NCI-H510A treated with DMSO at 0.1 percent for 48 hours (cell line): Measurements from ENCODE around the gene PTCSC3.
A peak's percentile ranks its signal among the peaks of the same experiment; 100 is the strongest.
"Not testable (repeated sequence)": the region's sequence is repeated elsewhere in the genome, so short reads cannot be mapped to it uniquely, and the experiment has no call there.

Experiments
- DNase-seq: peaks from one replicate; lab custom pipeline; 2025; lab: John Stamatoyannopoulos, UW

The PTCSC3 gene

DNA sequence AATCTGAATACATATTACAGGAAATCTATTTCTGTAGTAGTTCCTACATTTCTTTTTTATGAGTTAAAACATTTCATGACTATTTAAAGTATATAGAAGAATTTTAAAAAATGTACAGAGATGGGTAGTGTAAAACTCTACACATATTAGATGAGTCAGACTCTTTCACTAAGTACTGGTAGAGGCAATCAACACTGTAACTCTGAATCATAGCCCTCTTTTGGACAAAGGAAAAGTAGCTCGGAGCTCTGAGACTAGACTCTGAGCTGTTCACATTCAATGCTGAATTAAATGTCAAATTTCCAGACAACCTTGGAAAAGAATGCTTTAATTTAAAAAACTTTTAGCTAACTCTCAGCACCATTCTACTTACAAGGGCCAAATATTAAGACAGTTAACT is 3.4 kb downstream of the PTCSC3 start:
- DNase-seq = no peak

DNA sequence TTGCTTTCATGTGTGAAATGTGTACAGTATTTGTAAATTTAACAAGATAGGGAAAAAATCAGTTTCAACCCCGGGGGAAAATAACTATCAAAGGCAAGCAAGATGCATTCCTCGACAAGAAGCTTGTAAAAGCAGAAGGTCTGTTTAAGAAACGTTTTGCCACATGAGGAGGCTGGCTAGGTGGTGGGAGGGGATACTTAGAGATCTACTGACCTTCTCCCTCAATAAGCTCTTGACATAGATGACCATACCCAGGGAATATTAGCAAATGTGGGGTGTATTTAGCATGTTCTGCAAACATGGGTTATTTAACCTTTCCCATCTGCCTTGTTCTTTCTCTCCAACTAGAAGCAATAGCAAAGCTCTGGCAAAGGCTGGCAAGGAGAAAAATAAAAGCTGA is 4.9 kb downstream of the PTCSC3 start:
- DNase-seq = no peak

GRCh38 chr14:36167431-36167830 is 9.1 kb downstream of the PTCSC3 start:
- no peak for DNase-seq

GRCh38 chr14:36163451-36163850 is 13.1 kb downstream of the PTCSC3 start:
- no peak for DNase-seq

DNA sequence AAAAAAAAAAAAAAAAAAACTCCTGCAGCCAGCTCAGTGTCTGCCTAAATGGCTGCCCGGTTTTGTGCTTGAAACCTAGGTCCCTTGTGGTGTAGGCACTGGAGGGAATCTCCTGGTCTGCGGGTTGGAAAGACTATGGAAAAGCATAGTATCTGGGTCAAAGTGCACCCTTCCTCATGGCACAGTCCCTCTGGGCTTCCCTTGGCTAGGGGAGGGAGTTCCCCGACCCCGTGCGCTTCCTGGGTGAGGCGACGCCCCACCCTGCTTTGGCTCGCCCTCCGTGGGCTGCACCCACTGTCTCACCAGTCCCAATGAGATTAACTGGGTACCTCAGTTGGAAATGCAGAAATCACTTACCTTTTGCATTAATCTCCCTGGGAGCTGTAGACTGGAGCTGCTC is 14.3 kb downstream of the PTCSC3 start:
- no peak for DNase-seq

- DNase-seq = no peak
Measured at GRCh38 chr14:36161776-36162175, 14.7 kb downstream of the PTCSC3 start.

GRCh38 chr14:36151335-36151734 is 25.2 kb downstream of the PTCSC3 start:
- no peak for DNase-seq

DNA sequence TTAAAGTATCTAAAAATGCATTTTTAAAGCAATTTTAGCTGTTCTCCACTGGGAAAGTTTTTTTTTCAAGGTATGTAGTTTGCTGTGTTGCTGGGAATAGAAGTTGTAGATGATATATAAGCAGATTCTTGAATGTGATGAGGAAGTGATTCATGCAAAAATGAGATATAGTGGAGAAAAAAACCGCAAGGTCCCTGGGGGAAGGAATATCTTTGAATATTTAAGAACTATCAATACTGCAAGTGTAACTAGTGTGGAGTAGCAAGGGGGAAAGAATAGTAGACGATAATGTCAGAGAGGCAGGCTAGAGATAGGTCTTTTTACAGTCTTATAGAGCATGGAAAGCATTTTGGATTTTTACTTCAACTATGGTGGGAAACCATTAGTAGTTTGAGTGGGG is 42.5 kb downstream of the PTCSC3 start:
- no peak for DNase-seq

DNA sequence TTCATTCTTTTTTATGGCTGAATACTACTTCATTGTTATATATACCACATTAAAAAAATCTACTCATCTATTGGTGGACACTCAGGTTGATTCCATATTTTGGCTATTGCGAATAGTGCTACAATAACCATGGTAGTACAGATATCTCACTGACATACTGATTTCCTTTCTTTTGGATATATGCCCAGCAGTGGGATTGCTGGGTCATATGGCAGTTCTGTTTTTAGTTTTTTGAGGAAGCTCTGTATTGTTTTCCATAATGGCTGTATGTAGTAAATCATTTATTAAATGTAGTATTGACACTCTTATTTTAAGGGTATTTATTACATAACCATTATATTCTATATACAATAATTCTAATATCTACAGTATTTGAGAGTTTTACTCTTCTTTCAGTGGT is 43.7 kb downstream of the PTCSC3 start:
- DNase-seq = no peak

DNA sequence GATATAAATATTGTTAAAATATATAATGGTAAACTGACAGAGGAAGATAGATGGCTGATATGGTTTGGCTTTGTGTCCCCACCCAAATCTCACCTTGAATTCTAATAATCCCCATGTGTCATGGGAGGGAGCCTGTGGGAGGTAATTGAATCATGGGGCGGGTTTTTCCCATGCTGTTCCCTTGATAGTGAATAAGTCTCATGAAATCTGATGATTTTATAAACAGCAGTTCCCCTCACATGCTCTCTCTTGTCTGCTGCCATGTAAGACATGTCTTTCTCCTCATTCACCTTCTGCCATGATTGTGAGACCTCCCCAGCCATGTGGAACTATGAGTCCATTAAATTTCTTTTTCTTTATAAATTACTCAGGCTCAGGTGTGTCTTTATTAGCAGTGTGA is 46.3 kb downstream of the PTCSC3 start:
- no peak for DNase-seq

- no peak for DNase-seq
Measured at GRCh38 chr14:36129181-36129580, 47.3 kb downstream of the PTCSC3 start.

GRCh38 chr14:36113341-36113740 is 63.2 kb downstream of the PTCSC3 start:
- peak; percentile 78 for DNase-seq

DNA sequence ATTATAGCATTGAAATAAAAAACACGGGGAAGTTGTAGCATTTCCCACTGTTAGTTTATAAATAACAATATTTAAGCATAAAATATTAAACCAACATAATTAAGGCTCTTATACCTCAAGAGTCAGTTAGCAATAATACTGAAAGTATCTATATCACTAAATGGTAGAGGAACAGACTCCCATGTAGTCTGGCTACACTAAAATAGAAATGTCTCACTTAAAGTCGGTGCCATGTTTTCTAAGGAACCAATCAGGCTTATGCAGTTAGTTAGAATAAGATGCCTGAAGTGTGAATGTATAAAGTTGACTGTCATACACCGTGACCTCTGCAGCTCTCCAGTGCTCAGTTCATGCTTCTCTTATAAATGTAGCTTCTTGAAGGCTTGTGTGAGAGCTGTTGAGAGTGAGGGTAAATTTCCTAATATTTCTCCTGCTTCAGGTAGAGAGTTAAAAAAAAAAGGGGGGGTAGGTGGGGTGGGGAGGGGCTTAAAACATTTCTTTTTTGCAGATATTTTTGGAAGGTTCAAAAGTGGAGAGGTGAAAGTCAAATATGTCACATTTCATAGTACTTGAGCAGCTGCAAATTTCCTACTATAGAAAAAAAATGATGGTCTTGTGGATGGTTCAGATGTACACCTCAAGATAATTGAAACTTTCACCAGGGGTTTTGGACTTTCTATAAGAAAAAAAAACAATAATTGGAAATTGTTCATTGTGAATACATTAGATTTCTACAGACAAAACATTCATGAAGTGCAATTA is 64.5 kb downstream of the PTCSC3 start:
- DNase-seq = no peak

DNA sequence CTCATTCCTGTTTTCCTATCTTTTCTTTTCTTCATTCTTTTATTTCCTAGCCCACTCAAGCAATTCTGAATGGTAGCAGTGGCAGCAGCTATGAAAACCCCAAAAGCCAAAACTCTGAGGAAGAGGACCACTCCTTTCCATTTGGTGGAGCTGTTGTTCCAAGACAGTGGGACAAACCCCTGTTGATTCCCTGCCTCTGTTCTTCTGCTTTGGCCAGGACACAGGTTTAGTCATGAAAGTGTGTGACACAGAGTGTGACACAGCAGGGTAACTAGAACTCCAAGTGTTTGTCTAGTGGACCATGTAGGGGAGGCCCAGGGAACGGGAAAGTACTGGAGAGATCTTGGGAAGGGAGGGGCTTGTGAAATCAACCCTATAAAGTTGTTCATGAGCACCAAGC is 71.1 kb downstream of the PTCSC3 start:
- peak; percentile 92 for DNase-seq

GRCh38 chr14:36104258-36104657 is 72.3 kb downstream of the PTCSC3 start:
- not testable (repeated sequence) for DNase-seq

DNA sequence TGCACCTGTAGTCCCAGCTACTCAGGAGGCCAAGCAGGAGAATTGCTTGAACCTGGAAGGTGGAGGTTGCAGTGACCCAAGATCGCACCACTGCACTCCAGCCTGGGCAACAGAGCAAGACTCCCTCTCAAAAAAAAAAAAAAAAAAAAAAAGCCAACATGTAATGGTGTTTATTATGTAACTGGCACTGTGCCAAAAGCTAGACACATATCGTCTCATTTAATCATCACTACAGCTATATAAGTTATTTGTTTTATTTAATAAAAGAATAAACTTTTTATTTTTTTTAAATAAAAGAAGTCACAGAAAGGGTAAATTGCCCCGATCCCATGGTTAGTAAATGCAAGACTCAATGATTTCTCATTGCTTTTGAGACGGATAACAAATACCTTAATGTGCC is 76.9 kb downstream of the PTCSC3 start:
- no peak for DNase-seq

DNA sequence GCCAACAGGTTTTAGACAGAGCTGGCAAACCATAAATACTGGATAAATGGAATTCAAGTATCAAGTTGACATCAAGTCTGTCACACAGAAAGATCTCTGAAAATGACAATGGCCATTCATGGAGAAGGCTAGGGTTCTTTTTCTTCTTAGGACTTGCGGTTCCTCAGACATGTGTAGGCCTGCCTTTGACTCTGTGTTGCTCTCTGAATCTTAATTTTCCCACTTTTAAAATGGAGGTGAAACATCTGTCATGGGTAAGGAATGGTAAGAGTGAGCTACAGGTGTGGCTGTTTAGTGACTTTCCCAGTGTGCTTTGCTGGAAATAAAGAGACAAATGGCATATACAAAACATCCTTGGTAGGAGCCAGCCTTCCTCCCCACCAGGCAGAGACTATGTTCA is 79.2 kb downstream of the PTCSC3 start:
- DNase-seq = no peak

GRCh38 chr14:36096090-36096489 is 80.4 kb downstream of the PTCSC3 start:
- DNase-seq = no peak

DNA sequence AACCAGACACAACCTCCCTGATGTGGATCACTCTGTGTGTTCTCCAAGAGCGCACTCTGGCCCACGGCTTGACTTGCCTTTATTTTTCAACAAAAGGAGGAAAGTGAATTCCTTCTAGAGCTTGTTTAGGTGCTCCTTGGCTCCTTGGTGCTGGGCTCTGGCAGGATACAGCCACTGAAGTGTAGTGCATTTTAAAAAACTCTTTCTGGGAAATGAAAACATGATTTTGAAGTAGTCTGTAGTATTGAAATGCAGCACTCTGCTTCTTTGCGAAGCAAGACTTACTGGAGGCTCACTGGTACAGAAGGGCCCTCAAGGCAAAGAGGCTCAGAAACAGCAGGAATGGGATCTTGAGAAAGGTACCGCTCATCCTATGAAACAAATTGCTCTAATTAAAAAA is 81.6 kb downstream of the PTCSC3 start:
- DNase-seq = no peak

DNA sequence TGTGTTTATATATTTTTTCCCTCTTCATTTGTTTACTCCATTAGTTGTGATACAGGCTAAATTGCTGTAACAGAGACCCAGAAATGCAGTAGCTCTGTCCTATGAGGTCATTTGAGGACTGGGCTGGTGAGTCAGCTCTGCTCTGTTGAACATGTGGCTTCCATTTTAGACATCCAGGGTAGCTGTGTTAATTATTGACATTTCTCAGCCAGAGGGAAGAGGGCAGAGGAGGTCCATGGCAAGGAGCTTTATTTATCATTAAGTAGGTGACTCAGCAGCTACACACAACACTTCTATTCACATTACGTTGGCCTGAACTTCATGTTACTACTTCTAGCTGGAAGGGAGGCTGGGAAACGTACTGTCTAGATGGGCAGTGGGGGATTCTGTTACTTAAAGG is 85.4 kb downstream of the PTCSC3 start:
- peak; percentile 73 for DNase-seq

- DNase-seq = no peak
Measured at GRCh38 chr14:36087411-36087810, 89.1 kb downstream of the PTCSC3 start.

GRCh38 chr14:36086629-36087395 is 89.7 kb downstream of the PTCSC3 start:
- no peak for DNase-seq

DNA sequence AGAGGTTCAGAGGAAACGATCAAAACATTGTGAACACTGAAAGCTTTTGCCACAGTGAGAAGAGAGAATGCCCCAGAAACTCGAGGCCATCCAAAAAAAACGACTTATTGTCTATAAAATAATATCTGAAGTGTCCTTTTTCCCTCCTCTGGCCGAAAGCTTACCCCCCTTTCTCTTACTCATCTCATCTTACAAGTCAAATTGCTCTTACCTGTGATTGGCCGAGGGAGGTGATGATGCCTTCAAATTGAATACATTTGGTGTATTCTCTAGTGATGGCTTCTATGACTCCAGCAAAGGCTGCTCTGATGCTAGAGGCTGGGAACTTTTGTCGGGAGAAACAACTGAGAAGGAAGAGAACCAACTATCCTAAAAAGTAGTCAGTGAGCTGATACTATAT is 90.7 kb downstream of the PTCSC3 start:
- DNase-seq = peak; percentile 56
